GOT3 (cell line): ENCODE results near the gene WDR86.

ENCODE experiments used
- DNase-seq: peaks from one replicate; lab custom pipeline; 2025; ENCODE audit warnings: mixed read lengths; lab: John Stamatoyannopoulos, UW

Gene WDR86

GRCh38 chr7:151409667-151410404 is at the start of gene WDR86:
Gene WDR86, minus strand, starts transcription at chr7:151410038. Its CDS starts 449 bp downstream, at chr7:151409589.
- DNase-seq: no peak

GRCh38 chr7:151457534-151457933 is 47.7 kb upstream of the WDR86 start:
- no peak for DNase-seq

DNA sequence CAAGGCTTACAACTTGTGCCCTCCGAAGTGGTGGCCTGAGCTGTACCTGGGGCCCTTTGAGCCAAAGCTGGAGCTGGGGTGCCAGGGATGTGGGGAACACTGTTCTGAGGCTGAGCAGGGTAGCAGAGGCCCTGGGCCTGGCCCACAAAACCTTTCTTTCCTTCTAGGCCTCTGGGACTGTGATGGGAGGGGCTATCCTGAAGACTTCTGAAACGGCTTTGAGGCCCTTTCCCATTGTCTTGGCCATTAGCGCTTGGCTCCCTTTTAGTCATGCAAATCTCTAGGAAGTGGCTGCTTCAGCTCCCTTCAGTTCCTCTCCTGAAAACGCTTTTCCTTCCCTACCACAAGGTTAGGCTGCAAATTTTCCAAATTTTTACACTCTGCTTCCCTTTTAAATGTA is 46.9 kb upstream of the WDR86 start:
- no peak for DNase-seq

GRCh38 chr7:151456276-151456675 is 46.4 kb upstream of the WDR86 start:
- no peak for DNase-seq

- no peak for DNase-seq
Measured at GRCh38 chr7:151455690-151456089, 45.9 kb upstream of the WDR86 start.

- no peak for DNase-seq
Measured at GRCh38 chr7:151454932-151455530, 45.2 kb upstream of the WDR86 start.

DNA sequence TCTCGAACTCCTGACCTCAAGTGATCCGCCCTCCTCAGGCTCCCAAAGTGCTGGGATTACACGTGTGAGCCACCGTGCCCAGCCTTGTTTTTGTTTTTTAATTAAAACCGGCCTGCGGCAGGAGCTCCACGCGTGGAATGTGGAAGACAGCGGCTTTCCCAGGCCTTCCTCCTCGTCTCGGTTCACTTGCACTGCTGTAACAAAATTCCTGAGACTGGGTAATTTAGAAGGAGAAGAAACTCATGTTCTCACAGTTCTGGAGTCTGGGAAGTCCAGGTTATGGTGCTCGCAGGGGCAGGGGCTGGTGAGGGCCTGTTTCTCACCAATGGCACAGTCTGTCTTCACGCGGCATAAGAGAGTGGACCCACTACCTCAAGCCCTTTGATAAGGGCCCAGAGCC is 44.5 kb upstream of the WDR86 start:
- no peak for DNase-seq

DNA sequence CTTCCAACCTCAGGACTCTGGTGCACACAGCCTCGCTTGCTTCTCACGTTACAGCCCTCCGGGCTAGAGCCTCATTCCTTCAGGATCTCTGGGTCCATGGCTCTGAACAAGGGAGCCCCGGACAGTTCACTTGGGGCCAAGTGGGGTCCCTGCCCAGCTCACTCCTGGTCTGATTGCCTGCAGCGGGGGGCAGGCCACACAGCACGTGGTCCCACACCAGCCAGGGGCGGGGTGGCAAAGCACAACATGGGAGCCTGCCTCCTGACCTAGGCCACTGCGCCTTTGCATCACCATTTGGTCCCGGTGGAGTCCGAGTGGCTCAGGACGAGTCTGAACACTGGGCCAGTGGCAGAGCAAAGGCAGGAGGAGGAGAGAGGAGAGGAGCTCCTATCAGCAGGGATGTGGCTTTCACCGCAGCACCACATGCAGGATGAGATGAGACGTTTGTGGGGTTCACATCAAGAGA is 43.5 kb upstream of the WDR86 start:
- DNase-seq: no peak

GRCh38 chr7:151452680-151453325 is 43.0 kb upstream of the WDR86 start:
- DNase-seq: no peak

GRCh38 chr7:151451626-151452571 is 42.1 kb upstream of the WDR86 start:
- DNase-seq: no peak

- no peak for DNase-seq
Measured at GRCh38 chr7:151451156-151451555, 41.3 kb upstream of the WDR86 start.

GRCh38 chr7:151449990-151450389 is 40.2 kb upstream of the WDR86 start:
- DNase-seq: no peak

DNA sequence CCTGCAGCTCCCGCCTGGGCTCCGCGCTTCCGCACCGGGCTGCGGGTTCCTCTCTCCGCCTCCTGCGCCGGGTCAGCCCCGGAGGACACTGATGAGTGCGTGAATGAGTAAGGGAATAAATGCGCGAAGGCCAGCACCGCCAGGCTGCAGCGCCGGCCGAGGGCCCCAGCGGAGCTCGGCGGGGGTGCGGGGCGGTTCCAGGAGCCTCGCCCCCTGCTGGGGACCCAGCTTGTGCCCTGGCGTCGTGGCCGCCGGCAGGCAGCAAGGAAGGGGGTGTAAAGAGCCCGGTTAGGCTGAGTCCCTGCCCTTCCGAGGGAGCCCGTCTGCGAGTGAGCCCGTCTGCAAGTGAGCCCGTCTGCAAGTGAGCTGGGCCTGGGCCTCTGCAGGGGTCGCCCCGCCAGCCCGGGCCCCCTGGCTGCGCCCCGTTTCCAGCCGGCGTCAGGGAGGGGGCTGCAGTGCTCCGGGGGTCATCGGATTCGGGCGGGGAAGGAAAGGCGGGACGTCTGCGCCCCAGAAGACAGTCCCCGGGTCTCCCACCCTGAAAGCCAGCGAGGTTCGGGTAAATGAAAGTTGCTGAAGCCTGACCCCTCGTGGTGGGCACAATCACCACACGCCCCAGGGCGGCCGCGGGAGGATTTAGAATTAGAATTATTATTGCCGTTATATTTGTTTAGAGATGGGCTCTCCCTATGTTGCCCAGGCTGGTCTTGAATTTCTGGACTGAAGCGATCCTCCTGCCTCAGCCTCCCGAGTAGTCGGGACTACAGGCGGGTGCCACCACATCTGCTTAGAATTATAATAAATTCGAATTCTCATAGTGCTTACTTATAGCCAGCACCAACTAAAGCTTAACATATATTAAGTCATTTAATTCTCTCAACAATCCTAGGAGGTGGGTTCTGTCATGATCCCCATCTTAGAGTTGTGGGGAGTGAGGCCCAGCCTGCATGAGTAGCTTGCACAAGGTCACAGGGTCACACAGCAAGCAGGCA is 38.7 kb upstream of the WDR86 start:
- DNase-seq: peak; percentile 53

GRCh38 chr7:151447901-151448260 is 38.0 kb upstream of the WDR86 start:
- no peak for DNase-seq

DNA sequence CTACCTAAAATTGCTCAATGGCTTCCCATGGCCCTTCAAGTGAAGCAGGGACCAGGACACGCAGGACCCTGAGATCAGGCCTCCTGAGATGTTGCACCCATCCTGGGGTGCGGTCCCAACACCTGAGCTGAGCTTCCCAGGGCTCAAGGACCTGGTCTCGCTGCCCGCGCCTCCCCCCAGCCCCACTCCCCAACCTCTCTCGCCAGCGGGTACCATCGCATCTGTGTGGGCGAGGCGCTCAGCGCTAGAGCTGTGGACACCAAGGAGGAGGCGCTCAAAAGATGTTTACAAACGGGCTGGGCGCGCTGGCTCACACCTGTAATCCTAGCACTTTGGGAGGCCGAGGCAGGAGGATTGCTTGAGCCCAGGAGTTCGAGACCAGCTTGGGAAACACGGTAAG is 37.5 kb upstream of the WDR86 start:
- DNase-seq: no peak

- no peak for DNase-seq
Measured at GRCh38 chr7:151446412-151446811, 36.6 kb upstream of the WDR86 start.

DNA sequence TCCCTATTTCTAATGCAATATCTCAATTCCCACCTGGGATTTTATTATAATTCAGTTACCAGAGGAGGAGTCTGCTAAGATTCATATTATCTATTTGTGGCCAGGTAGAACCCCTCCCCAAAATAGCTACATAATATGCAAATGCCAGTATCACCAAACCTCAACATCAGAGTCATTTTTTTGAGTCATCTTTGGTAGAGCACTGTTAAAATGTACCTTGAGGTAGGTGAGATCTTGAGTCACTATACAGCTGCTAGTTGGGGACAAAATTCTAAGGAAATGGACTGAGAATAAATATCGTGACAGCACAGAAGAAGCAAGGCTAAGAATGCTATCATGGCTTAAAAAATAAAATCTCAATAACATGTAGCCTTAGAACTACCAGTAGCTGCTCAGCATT is 34.8 kb upstream of the WDR86 start:
- no peak for DNase-seq

DNA sequence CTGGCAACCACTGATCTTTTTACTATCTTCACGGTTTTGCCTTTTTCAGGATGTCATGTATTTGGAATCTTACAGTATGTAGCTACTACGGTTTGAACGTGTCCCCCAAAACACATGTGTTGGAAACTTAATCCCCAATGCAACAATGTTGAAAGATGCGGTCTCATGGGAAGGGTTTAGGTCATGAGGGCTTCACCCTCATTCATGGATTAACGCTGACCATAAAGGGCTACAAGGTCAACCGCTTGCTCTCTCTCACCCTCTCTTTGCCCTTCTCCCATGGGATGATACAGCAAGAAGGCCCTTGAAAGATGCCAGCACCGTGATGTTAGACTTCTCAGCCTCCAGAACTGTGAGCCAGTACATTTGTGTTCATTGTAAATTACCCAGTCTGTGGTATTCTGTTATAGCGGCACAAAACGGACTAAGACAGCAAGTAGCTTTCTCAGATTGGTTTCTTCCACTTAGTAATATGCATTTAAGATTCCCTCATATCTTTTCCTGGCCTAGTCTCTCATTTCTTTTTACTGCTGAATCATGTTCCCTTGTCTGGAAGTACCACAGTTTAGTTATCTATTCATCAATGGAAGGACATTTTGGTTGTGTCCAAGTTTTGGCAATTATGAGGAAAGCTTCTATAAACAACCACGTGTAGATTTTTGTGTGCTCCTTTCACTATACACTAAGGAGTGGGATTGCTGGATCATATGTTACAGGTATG is 33.1 kb upstream of the WDR86 start:
- no peak for DNase-seq

DNA sequence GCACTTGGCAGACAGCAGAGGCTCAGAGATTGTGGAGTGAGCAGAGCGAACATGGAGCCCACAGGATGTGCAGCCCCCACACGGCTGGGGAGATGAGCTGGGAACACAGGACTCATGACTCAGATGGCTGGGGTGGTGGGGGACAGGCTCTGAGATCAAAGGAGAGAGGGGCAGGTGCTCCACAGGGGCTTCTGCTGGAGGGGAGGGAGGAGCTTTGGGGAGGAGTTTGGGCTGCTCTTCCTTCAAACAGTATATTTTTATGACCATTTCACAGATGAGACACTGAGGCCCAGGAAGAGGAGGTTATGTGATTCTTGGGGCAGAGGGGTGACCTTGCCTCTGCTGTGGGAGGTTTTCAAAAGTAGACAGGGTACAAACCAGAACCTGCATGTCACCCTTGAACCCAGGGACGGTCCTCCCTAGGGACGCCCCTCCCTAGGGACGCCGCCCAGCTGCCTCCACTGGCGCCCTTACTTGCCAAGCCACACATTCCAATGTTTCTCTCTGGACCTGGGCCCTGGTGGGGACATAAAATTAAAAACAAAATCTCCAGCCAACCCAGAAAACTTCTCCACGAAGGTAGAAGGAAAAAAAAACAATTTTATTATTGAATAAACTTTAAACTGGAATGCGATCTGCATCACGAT is 31.1 kb upstream of the WDR86 start:
- DNase-seq: no peak
